HEK293T (cell line): ENCODE results near the gene ARHGAP22.

Source experiments
- ARNT ChIP-seq: fragments of 450-650 bp; IDR thresholded peaks from 2 replicates; pipeline ENCODE4 v1.6.1; 2017; ENCODE audit warnings: mild to moderate bottlenecking
- BHLHE40 ChIP-seq: fragments of 450-650 bp; IDR thresholded peaks from 2 replicates; pipeline ENCODE4 v1.6.1; 2016; ENCODE audit warnings: mild to moderate bottlenecking, moderate library complexity, borderline replicate concordance
- ELF4 ChIP-seq: fragments of 450-650 bp; IDR thresholded peaks from 2 replicates; pipeline ENCODE4 v1.6.1; 2017; ENCODE audit warnings: antibody characterized with exemption
- FOXA1 ChIP-seq: fragments of 450-650 bp; IDR thresholded peaks from 2 replicates; pipeline ENCODE4 v1.6.1; 2016; ENCODE audit warnings: mild to moderate bottlenecking
- FOXK2 ChIP-seq: fragments of 450-650 bp; IDR thresholded peaks from 2 replicates; pipeline ENCODE4 v1.6.1; 2016; ENCODE audit warnings: mild to moderate bottlenecking
- ZNF384 ChIP-seq: fragments of 450-650 bp; IDR thresholded peaks from 2 replicates; pipeline ENCODE4 v1.6.1; 2016

GRCh38 chr10:48576501-48576900, 28.4 kb downstream of the ARHGAP22 start:
- TF ChIP-seq FOXA1, result no peak
- no peak for TF ChIP-seq BHLHE40
- no peak for TF ChIP-seq ELF4
- no peak for TF ChIP-seq ARNT
- no peak for TF ChIP-seq ZNF384
- TF ChIP-seq FOXK2, result no peak
